ENCODE measurements around the gene RPLP2. TPM values are rescaled to one million over a fixed set of nuclear protein-coding genes. Genes with fewer than 3 reads are reported as not detected.
A peak's percentile ranks its signal among the peaks of the same experiment; 100 is the strongest.

The RPLP2 gene
- total RNA-seq, 1 experiment from 2014 or later: 2,142 TPM

DNA sequence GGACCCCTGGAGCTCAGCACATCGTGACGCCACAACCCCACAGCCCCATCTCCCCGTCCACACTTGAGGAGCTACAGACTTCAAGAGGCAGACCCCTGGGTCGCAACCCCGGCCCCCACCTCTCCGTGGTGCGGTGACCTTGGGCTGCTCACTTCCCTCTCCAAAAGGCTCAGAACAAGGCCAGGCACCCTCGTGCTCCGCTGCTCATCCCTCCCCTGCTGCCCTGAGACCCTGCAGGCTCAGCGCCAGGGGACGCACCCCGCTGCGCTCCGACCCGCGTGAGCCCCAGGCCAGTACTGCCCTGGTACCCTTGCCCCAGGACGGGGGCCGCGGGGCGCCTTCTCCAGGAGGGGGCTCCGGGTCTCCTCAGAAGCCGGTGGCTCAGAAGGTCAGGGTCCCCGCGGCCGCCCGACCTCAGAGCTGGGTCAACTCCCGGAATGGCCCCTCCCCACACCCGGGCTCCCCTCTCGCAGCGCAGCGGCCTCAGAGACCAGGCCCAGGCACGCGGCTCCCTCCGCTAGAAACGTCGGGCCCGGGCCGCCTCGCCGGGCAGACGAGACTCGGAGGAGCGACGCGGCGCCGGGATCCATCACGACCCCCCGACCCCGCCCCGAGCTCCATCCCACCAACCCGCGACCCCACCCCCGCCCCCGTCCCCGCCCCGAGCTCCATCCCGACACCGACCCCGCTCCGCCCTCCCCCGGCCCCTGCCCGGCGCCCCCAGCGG is 33.0 kb upstream of the RPLP2 start:
- peak overlapping the region; percentile 81 for H3K27ac Mint-ChIP-seq (ENCODE audit: low read depth, unreplicated experiment)
- BruUV-seq (replicated peaks): no TSS peak
- peak overlapping the region; percentile 85 for H3K4me3 Mint-ChIP-seq (ENCODE audit: unreplicated experiment)
- ChIA-PET CTCF (interaction anchor here (1.2 to 2.2 kb wide), 2 partner anchors 11 to 22 kb away, joined by 5 to 10 read pairs; no protein-coding TSS in a partner anchor), POLR2A (interaction anchor here (0.6 to 4.8 kb wide), 18 partner anchors 9 to 569 kb away, joined by 3 to 42 read pairs (median 5); partner anchors contain the start of genes DEAF1, EPS8L2, PHRF1 and PIDD1)
- no peaks in the 10 kb centered on the region for H3K9me3 Mint-ChIP-seq (ENCODE audit: unreplicated experiment)
- no peak for TF ChIP-seq CTCF (IDR thresholded peaks at IDR 0.05; ENCODE audit: unreplicated experiment)
- no peak for DNase-seq (ENCODE audit: unreplicated experiment)
- H3K4me1 Mint-ChIP-seq (ENCODE audit: insufficient read depth, unreplicated experiment): peaks cover 11% of the 10 kb centered on the region
- H3K36me3 Mint-ChIP-seq (ENCODE audit: insufficient read depth, unreplicated experiment): peaks cover 38% of the 10 kb centered on the region
- no peaks in the 10 kb centered on the region for H3K27me3 Mint-ChIP-seq (ENCODE audit: insufficient read depth, unreplicated experiment)
- intact Hi-C loops (cut with micrococcal nuclease): no loop called here

- Mint-ChIP-seq H3K27me3 (ENCODE audit: insufficient read depth, unreplicated experiment) (no peaks in the 10 kb centered on the region), H3K27ac (ENCODE audit: low read depth, unreplicated experiment) (peak within 1 kb of the TSS; percentile 81), H3K4me1 (ENCODE audit: insufficient read depth, unreplicated experiment) (peaks cover 11% of the 10 kb centered on the region), H3K9me3 (ENCODE audit: unreplicated experiment) (no peaks in the 10 kb centered on the region), H3K36me3 (ENCODE audit: insufficient read depth, unreplicated experiment) (peaks cover 31% of the 10 kb centered on the region), H3K4me3 (ENCODE audit: unreplicated experiment) (peak within 1 kb of the TSS; percentile 85)
- intact Hi-C loops (cut with micrococcal nuclease): no loop called here
- TF ChIP-seq CTCF (IDR thresholded peaks at IDR 0.05; ENCODE audit: unreplicated experiment): no peak
- ChIA-PET POLR2A (interaction anchor here (0.5 to 4.8 kb wide), 15 partner anchors 8 to 472 kb away, joined by 3 to 42 read pairs (median 5); partner anchors contain the start of genes EPS8L2, PNPLA2, RPLP2 and TALDO1), CTCF (interaction anchor here (0.6 to 1.2 kb wide), 2 partner anchors 22 to 32 kb away, joined by 3 to 5 read pairs; partner anchors contain the start of gene RPLP2)
- DNase-seq (ENCODE audit: unreplicated experiment): peak; percentile 84
- BruUV-seq (replicated peaks): no TSS peak
Observed at GRCh38 chr11:777288-778255, 32.2 kb upstream of the RPLP2 start, which contains the start of gene GATD1. GATD1 (minus strand) TSS chr11:777487; CDS start chr11:777462, 25 bp downstream.

- no peak for TF ChIP-seq CTCF (IDR thresholded peaks at IDR 0.05; ENCODE audit: unreplicated experiment)
- DNase-seq (ENCODE audit: unreplicated experiment): no peak
- Mint-ChIP-seq H3K4me1 (ENCODE audit: insufficient read depth, unreplicated experiment) (peaks cover 11% of the 10 kb centered on the region), H3K27ac (ENCODE audit: low read depth, unreplicated experiment) (no peak overlapping the region), H3K4me3 (ENCODE audit: unreplicated experiment) (peak overlapping the region; percentile 36), H3K9me3 (ENCODE audit: unreplicated experiment) (no peaks in the 10 kb centered on the region), H3K36me3 (ENCODE audit: insufficient read depth, unreplicated experiment) (peaks cover 28% of the 10 kb centered on the region), H3K27me3 (ENCODE audit: insufficient read depth, unreplicated experiment) (no peaks in the 10 kb centered on the region)
- CTCF ChIA-PET: interaction anchor here (0.7 to 0.8 kb wide), 2 partner anchors 12 to 143 kb away, joined by 3 read pairs; no protein-coding TSS in a partner anchor
- BruUV-seq (replicated peaks): no TSS peak
- intact Hi-C loops (cut with micrococcal nuclease): no loop called here
- POLR2A ChIA-PET: interaction anchor here (0.9 to 4.8 kb wide), 3 partner anchors 15 to 84 kb away, joined by 4 to 42 read pairs (median 37); partner anchors contain the start of genes DEAF1, TALDO1 and TMEM80
Observed at GRCh38 chr11:778976-779954, 30.5 kb upstream of the RPLP2 start.
